Keratinocyte (primary cell): Measurements from ENCODE around the gene SETDB1. TPM values are rescaled to one million over a fixed set of nuclear protein-coding genes. Genes with fewer than 3 reads are reported as not detected.

Source experiments
- DNase-seq: peaks from one replicate; pipeline ENCODE4 v3.0.0-alpha.2; 2011; ENCODE audit warnings: low read depth, missing footprints, low spot score
- FAIRE-seq: peaks from 2 replicates; lab custom pipeline; 2011; peaks lifted over from hg19 to GRCh38; lab: Jason Lieb, UNC
- H2AFZ ChIP-seq: 2 replicates; pipeline ENCODE4 v1.6.0; 2012; ENCODE audit warnings: low read length, control low read depth, inconsistent platforms; ENCODE audit not compliant: control insufficient read depth
- H3K27ac ChIP-seq: 2 replicates; pipeline ENCODE4 v1.5.1; 2011; ENCODE audit warnings: low read length; ENCODE audit not compliant: control insufficient read depth, insufficient read depth
- H3K27me3 ChIP-seq: 3 replicates; pipeline ENCODE4 v1.6.0; 2011; ENCODE audit warnings: low read length; ENCODE audit not compliant: control insufficient read depth, insufficient read depth; ENCODE audit errors: extremely low read depth
- H3K36me3 ChIP-seq, 2 experiments: 2 replicates in 1 of 2; 3 replicates in 1 of 2; pipeline ENCODE4 v1.5.1; 2011; ENCODE audit warnings: low read length in 2 of 2, mild to moderate bottlenecking in 1 of 2; ENCODE audit not compliant: control insufficient read depth in 2 of 2, insufficient read depth in 2 of 2; ENCODE audit errors: extremely low read depth in 1 of 2
- H3K4me1 ChIP-seq: 3 replicates; pipeline ENCODE4 v1.5.1; 2011; ENCODE audit warnings: low read length; ENCODE audit not compliant: control insufficient read depth, insufficient read depth; ENCODE audit errors: extremely low read depth
- H3K4me2 ChIP-seq: 3 replicates; pipeline ENCODE4 v1.6.0; 2011; ENCODE audit warnings: low read depth, low read length; ENCODE audit not compliant: control insufficient read depth, insufficient read depth; ENCODE audit errors: extremely low read depth
- H3K4me3 ChIP-seq, 3 experiments: fragments of 200-600 bp in 1 of 3; sonication (generic) in 1 of 3; 2 replicates in 2 of 3; 3 replicates in 1 of 3; pipeline ENCODE4 v1.5.1; 2011 to 2016; ENCODE audit warnings: low read length in 3 of 3, mild to moderate bottlenecking in 3 of 3, control low read depth in 2 of 3, inconsistent platforms in 1 of 3, low read depth in 1 of 3, mixed read lengths in 1 of 3, mixed run types in 1 of 3, moderate library complexity in 1 of 3; ENCODE audit not compliant: control insufficient read depth in 2 of 3, insufficient read depth in 2 of 3; ENCODE audit errors: extremely low read depth in 1 of 3
- H3K79me2 ChIP-seq: 2 replicates; pipeline ENCODE4 v1.6.0; 2012; ENCODE audit warnings: low read length; ENCODE audit not compliant: control insufficient read depth, insufficient read depth
- H3K9ac ChIP-seq: 3 replicates; pipeline ENCODE4 v1.6.0; 2011; ENCODE audit warnings: low read length; ENCODE audit not compliant: control insufficient read depth, insufficient read depth; ENCODE audit errors: extremely low read depth
- H3K9me1 ChIP-seq: 3 replicates; pipeline ENCODE4 v1.6.0; 2011; ENCODE audit warnings: low read length; ENCODE audit not compliant: control insufficient read depth, insufficient read depth; ENCODE audit errors: extremely low read depth
- H3K9me3 ChIP-seq: 2 replicates; pipeline ENCODE4 v1.5.1; 2012; ENCODE audit warnings: low read depth, low read length; ENCODE audit not compliant: control insufficient read depth
- H4K20me1 ChIP-seq: 3 replicates; pipeline ENCODE4 v1.6.0; 2011; ENCODE audit warnings: low read length; ENCODE audit not compliant: control insufficient read depth, insufficient read depth; ENCODE audit errors: extremely low read depth
- CTCF ChIP-seq, 3 experiments: IDR thresholded peaks in 1 of 3; conservative IDR thresholded peaks in 1 of 3; optimal IDR thresholded peaks in 1 of 3; 2 replicates in 2 of 3; 3 replicates in 1 of 3; pipeline versions ENCODE3 to v1.5.1; 2011; ENCODE audit warnings: low read length in 3 of 3, mild to moderate bottlenecking in 3 of 3, moderate library complexity in 2 of 3, control low read depth in 1 of 3, inconsistent platforms in 1 of 3; ENCODE audit not compliant: insufficient read depth in 2 of 3; ENCODE audit errors: extremely low read depth in 1 of 3
- EZH2 ChIP-seq: IDR thresholded peaks from one replicate; pipeline ENCODE4 v1.6.1; 2012; ENCODE audit warnings: inconsistent platforms, mild to moderate bottlenecking, low read length, moderate library complexity
- dilution Hi-C: fragments of 300-500 bp; cut with MboI; formaldehyde crosslinking; loops from one replicate; pipeline ENCODE4 v1.7.0; 2020; ENCODE audit warnings: low sequenced_read_pairs; ENCODE audit not compliant: extremely low pct_ligation_motif_present
- polyA plus RNA-seq, 5 experiments: library from polyadenylated mRNA; depleted of rRNA in 3 of 5; stranded (reverse) in 3 of 5; stranded (forward) in 1 of 5; unstranded in 1 of 5; fragments of >200 nt; gene quantifications; 1 replicate in 1 of 5; 2 replicates in 3 of 5; 3 replicates in 1 of 5; pipeline versions ENCODE4 v1.2.1 to v1.2.3, GENCODE V29; 2011 to 2012; ENCODE audit warnings: missing spikeins in 2 of 5, low read depth in 1 of 5, low replicate concordance in 1 of 5

SETDB1 gene
- polyA plus RNA-seq, 1 donor (not counting 4 experiments of a cell fraction or from before 2014, with no cell fraction given): 31.3 TPM

- no peaks in the 10 kb centered on the region for H3K79me2 ChIP-seq
- H3K27me3 ChIP-seq: no peaks in the 10 kb centered on the region
- no peak for DNase-seq
- no peak overlapping the region for H3K4me2 ChIP-seq
- no peaks in the 10 kb centered on the region for H3K36me3 ChIP-seq
- no peak overlapping the region for H3K27ac ChIP-seq
- H3K4me1 ChIP-seq: no peaks in the 10 kb centered on the region
- FAIRE-seq: no peak
- H3K4me3 ChIP-seq: no peak overlapping the region
- no peaks in the 10 kb centered on the region for H3K9me3 ChIP-seq
- TF ChIP-seq CTCF (optimal IDR thresholded peaks at IDR 0.05 in 1 of 3, IDR thresholded peaks at IDR 0.05 in 1 of 3, conservative IDR thresholded peaks at IDR 0.05 in 1 of 3; ENCODE audit: extremely low read depth in 1 of 3, insufficient read depth in 2 of 3, low read length in 3 of 3) (no peak), EZH2 (no peak)
- no peaks in the 10 kb centered on the region for H3K9me1 ChIP-seq
- no peaks in the 10 kb centered on the region for H4K20me1 ChIP-seq
- no peak overlapping the region for H2AFZ ChIP-seq
- dilution Hi-C loops: no loop called here
- no peak overlapping the region for H3K9ac ChIP-seq
These were observed 19.4 kb upstream of the SETDB1 start for GRCh38 chr1:150906813-150907212.

GRCh38 chr1:150909585-150910180 lies 16.5 kb upstream of the SETDB1 start:
- H2AFZ ChIP-seq: no peak overlapping the region
- no peaks in the 10 kb centered on the region for H3K27me3 ChIP-seq
- H3K4me1 ChIP-seq: no peaks in the 10 kb centered on the region
- H3K4me2 ChIP-seq: no peak overlapping the region
- H3K36me3 ChIP-seq: no peaks in the 10 kb centered on the region
- TF ChIP-seq CTCF (optimal IDR thresholded peaks at IDR 0.05 in 1 of 3, IDR thresholded peaks at IDR 0.05 in 1 of 3, conservative IDR thresholded peaks at IDR 0.05 in 1 of 3; ENCODE audit: extremely low read depth in 1 of 3, insufficient read depth in 2 of 3, low read length in 3 of 3): no peak
- TF ChIP-seq EZH2: no peak
- no peak overlapping the region for H3K9ac ChIP-seq
- H3K79me2 ChIP-seq: no peaks in the 10 kb centered on the region
- no peak for DNase-seq
- no peak overlapping the region for H3K27ac ChIP-seq
- dilution Hi-C loops: no loop called here
- no peak overlapping the region for H3K4me3 ChIP-seq
- H3K9me3 ChIP-seq: no peaks in the 10 kb centered on the region
- no peaks in the 10 kb centered on the region for H4K20me1 ChIP-seq
- FAIRE-seq: no peak
- no peaks in the 10 kb centered on the region for H3K9me1 ChIP-seq
